Measurements from ENCODE around the gene SLC16A5. TPM values are rescaled to one million over a fixed set of nuclear protein-coding genes. Genes with fewer than 3 reads are reported as not detected.
A peak's percentile ranks its signal among the peaks of the same experiment; 100 is the strongest.

SLC16A5 gene
- total and polyA plus RNA-seq, 3 donors from 2014 or later = 6.4 to 11.1 (median 6.9) TPM

DNA sequence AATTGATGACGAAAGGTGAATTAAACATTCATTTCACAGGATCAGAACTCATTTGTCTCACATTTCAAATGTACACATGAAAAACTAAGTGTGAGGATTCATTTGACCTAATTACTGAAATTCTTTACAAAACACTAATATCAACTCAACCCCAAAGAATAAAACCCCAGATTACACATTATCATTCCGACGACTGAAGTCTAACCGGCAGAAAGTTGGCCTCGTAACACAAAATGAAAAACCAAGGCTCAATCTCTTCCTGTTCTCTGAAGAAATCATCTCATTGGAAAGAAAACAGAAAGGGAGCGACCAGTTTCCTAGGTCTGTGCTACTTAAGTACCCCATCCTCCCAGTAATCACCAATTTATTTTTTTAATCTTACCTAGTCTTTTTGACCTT lies 64.8 kb downstream of the SLC16A5 start:
- H3K27ac ChIP-seq = no peak overlapping the region
- H3K4me1 ChIP-seq = no peaks in the 10 kb centered on the region
- 49 to 54% methylated on average over 6 of the region's 6 CpGs for WGBS, 2 donors
- peak overlapping the region in 1 of 2 donors; percentile 68 for H3K4me3 ChIP-seq
- DNase-seq = no peak
- H3K36me3 ChIP-seq (ENCODE audit: low read depth, missing control alignments) = no peaks in the 10 kb centered on the region
- no peak for TF ChIP-seq POLR2A (IDR thresholded peaks at IDR 0.05)
- TF ChIP-seq, protein P1, sequence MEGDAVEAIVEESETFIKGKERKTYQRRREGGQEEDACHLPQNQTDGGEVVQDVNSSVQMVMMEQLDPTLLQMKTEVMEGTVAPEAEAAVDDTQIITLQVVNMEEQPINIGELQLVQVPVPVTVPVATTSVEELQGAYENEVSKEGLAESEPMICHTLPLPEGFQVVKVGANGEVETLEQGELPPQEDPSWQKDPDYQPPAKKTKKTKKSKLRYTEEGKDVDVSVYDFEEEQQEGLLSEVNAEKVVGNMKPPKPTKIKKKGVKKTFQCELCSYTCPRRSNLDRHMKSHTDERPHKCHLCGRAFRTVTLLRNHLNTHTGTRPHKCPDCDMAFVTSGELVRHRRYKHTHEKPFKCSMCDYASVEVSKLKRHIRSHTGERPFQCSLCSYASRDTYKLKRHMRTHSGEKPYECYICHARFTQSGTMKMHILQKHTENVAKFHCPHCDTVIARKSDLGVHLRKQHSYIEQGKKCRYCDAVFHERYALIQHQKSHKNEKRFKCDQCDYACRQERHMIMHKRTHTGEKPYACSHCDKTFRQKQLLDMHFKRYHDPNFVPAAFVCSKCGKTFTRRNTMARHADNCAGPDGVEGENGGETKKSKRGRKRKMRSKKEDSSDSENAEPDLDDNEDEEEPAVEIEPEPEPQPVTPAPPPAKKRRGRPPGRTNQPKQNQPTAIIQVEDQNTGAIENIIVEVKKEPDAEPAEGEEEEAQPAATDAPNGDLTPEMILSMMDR (IDR thresholded peaks at IDR 0.05) = no peak
- intact Hi-C loops (cut with DNase I; ENCODE audit: low total_unique reads) = no loop called here
- H3K27me3 ChIP-seq = no peaks in the 10 kb centered on the region
- H3K9me3 ChIP-seq = no peaks in the 10 kb centered on the region

DNA sequence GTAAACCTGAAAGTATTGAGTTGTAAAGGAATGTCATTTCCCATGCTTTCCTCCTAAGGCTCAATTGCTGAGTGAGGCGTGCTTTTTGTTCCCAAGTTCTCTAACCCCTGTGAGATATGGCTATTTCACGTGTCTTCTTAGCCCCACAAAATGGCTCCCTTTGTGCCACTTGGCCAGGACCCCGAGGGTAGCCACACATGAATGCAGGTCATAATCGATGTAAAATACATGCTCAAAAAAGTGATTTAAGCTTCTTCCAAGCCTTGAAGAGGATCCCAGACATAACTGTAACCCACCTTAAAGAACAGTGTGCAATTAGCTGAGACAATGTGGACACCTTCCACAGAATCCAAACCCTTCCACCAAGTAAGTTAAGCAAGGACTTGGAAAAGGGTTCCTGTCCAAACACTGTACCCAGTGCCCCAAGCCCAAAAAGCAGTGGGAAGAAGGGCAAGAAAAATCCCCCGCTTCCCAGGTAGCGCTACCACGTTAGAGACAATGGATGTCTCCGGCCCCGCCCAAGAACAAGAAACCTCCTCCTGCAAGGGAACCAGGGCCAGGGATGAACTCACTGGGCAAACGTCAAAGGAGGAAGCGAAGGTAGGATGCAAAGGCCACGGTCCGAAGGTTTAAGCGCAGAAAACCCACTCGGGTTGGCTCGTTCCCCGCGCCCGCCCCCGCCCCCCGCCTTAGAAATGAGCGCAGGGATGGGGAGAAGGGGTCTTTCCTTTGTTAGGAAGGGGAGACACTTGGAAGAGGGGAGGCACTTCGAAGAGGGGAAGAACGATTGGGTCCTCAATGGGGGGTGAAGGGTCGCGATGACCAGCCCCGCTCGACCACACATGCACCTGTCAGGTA lies 65.4 kb downstream of the SLC16A5 start:
- intact Hi-C loops (cut with DNase I; ENCODE audit: low total_unique reads) = no loop called here
- Histone ChIP-seq H3K36me3 (ENCODE audit: low read depth, missing control alignments) (no peaks in the 10 kb centered on the region), H3K27ac (peak overlapping the region in 1 of 2 donors; percentile 69), H3K4me3 (peak overlapping the region; percentile 68 to 90), H3K27me3 (no peaks in the 10 kb centered on the region), H3K4me1 (no peaks in the 10 kb centered on the region), H3K9me3 (no peaks in the 10 kb centered on the region)
- 7 to 9% methylated on average over 22 to 28 of the region's 28 CpGs for WGBS, 2 donors
- peak; percentile 47 for DNase-seq
- TF ChIP-seq, protein P1 (IDR thresholded peaks at IDR 0.05) = no peak
- no peak for TF ChIP-seq POLR2A (IDR thresholded peaks at IDR 0.05)

DNA sequence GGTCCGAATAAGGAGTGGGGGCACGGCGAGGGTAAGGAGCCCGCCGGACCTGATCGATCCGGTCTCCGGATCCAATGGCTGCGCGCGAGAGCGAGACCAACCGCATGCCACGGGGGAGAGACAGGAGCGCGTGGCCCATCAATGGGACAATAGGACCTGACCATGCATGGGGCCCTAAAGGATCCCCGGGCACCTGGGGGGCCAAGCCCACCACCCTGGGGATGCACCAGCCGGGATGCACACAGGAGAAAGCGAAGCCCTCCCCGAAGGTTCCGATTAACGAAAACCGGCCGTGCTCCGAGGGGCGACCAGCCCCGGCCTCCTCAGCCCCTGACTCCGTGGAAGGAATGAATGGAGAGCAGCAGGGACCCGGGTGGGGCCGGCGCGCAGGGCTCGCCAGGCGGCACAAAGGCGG lies 66.0 kb downstream of the SLC16A5 start:
- no peaks in the 10 kb centered on the region for H3K9me3 ChIP-seq
- H3K27ac ChIP-seq = peak overlapping the region in 1 of 2 donors; percentile 69
- intact Hi-C loops (cut with DNase I; ENCODE audit: low total_unique reads) = no loop called here
- no peaks in the 10 kb centered on the region for H3K4me1 ChIP-seq
- TF ChIP-seq, protein P1 (IDR thresholded peaks at IDR 0.05) = no peak
- TF ChIP-seq POLR2A (IDR thresholded peaks at IDR 0.05) = no peak
- H3K4me3 ChIP-seq = peak overlapping the region; percentile 68 to 90
- DNase-seq = peak; percentile 59
- WGBS, 2 donors = 0 to 2% methylated on average over 18 to 30 of the region's 35 CpGs
- H3K27me3 ChIP-seq = no peaks in the 10 kb centered on the region
- H3K36me3 ChIP-seq (ENCODE audit: low read depth, missing control alignments) = no peaks in the 10 kb centered on the region

DNA sequence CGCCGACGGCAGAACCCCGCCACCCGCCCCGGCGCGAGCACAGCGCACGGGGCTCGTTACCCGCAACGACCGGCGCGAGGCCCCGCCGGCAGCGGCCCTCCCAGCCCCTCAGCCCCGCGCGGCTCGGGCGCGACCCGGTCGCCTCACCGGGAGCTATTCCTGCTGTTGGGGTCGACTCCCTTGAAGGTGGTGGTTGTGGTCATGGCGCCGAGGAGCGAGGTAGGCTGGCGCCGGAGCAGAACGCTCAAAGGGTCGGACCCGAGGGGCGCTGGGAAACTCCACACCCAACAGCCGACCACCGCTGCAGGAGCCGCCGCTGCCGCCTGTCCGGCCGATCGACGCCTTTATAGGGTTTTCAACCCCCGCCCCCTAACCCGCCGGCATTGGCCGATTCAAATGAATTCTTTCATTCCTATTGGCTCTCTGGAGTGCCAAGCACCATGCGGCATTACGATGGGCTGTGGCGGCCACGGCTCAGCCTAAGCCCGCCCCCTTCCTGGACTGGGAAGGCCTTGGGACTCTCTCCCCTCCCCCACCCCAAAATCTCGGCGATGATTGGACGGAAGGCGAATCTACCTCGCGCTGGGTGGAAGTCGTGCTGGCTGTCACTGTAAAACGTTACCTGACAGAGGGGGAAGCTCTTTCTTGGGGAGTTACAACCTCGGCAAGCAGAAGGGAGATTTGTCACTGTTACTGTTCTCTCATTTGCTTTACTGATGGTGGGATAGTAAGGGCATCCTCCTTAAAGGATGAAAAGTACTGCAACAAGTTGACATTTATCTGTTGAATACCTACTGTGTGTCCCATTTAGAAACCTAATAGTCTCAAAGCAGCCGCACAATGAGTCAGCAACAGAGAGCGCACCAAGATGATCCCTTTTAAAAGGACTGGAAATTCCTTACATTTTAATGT lies 66.7 kb downstream of the SLC16A5 start, which contains the start of gene JPT1:
Gene JPT1 (minus strand): TSS at position 318 of the 912 bp plus-strand sequence. CDS start 115 bp downstream, at position 203.
- peak within 1 kb of the TSS in 1 of 2 donors; percentile 69 for H3K27ac ChIP-seq
- H3K4me1 ChIP-seq = no peaks in the 10 kb centered on the region
- peak; percentile 95 for TF ChIP-seq POLR2A (IDR thresholded peaks at IDR 0.05)
- TF ChIP-seq, protein P1 (IDR thresholded peaks at IDR 0.05) = peak in 1 of 3 experiments; percentile 11

More for the DNA sequence above, 66.7 kb downstream of the SLC16A5 start, which contains the start of gene JPT1:
- peak within 1 kb of the TSS; percentile 68 to 90 for H3K4me3 ChIP-seq
- intact Hi-C loops (cut with DNase I; ENCODE audit: low total_unique reads) = no loop called here
- peak; percentile 98 for DNase-seq
- WGBS, 2 donors = 2 to 4% methylated on average over 17 to 58 of the region's 67 CpGs
- H3K9me3 ChIP-seq = no peaks in the 10 kb centered on the region
- no peaks in the 10 kb centered on the region for H3K36me3 ChIP-seq (ENCODE audit: low read depth, missing control alignments)
- H3K27me3 ChIP-seq = no peaks in the 10 kb centered on the region
